Gastrocnemius medialis (tissue), 4 donors: ENCODE data around the gene DMD.

Experiments used
- CTCF ChIP-seq, 5 experiments: fragments of 450-650 bp in 3 of 5; fragments of 200-600 bp in 2 of 5; sonication (generic) in 2 of 5; IDR thresholded peaks in 4 of 5; conservative IDR thresholded peaks in 1 of 5; 1 replicate in 4 of 5; 2 replicates in 1 of 5; pipeline ENCODE4 v1.5.1; 2016 to 2019; ENCODE audit warnings: antibody characterized with exemption in 5 of 5, mild to moderate bottlenecking in 3 of 5, moderate library complexity in 3 of 5
- POLR2A ChIP-seq, 2 donors: fragments of 450-650 bp; IDR thresholded peaks; one replicate each; pipeline ENCODE4 v1.6.1; 2017; ENCODE audit warnings: antibody characterized with exemption in 2 of 2, mild to moderate bottlenecking in 2 of 2, moderate library complexity in 2 of 2

GRCh38 chrX:31232506-31232905, 1978.8 kb downstream of the DMD start:
- TF ChIP-seq CTCF (IDR thresholded peaks at IDR 0.05 in 4 of 5, conservative IDR thresholded peaks at IDR 0.05 in 1 of 5) (no peak), POLR2A (IDR thresholded peaks at IDR 0.05) (no peak)
